Adipose tissue (tissue), 3 donors: ENCODE measurements around the gene COL19A1. TPM values are rescaled to one million over a fixed set of nuclear protein-coding genes. Genes with fewer than 3 reads are reported as not detected.
"Not testable (repeated sequence)": the region's sequence is repeated elsewhere in the genome, so short reads cannot be mapped to it uniquely, and the experiment has no call there.

ENCODE experiments used
- H3K27ac ChIP-seq: one replicate; pipeline ENCODE4 v1.5.1; 2013; ENCODE audit warnings: low read depth, low read length
- WGBS, 3 donors: extraction: QIAGEN DNeasy Blood & Tissue Kit; methylation state at CpG; one replicate each; pipeline ENCODE4 v1.1.7; 2013; 5-methylcytosine and 5-hydroxymethylcytosine counted together
- polyA plus RNA-seq, 3 donors: library from polyadenylated mRNA; stranded (reverse); fragments of 200-250 nt; gene quantifications; one replicate each; pipeline ENCODE4 v1.2.3, GENCODE V29; 2013
- donor health status: healthy with polysubstance abuse.
- donor health status: Bipolar disorder and iron deficiency.
- donor health status: healthy.

Gene COL19A1
- under 1 TPM in 1 of 3 donors, not detected in 2; 0.09 TPM for polyA plus RNA-seq

GRCh38 chr6:69866351-69866769, at the start of gene COL19A1:
Gene COL19A1 (plus strand): TSS chr6:69866556. CDS start chr6:69879568, 13,012 bp downstream.
- H3K27ac ChIP-seq = no peak within 1 kb of the TSS
- WGBS, 3 donors = 1 to 5% (median 5%) methylated on average over 19 of the region's 19 CpGs

- no peak overlapping the region for H3K27ac ChIP-seq
- WGBS, 3 donors = 50 to 85% (median 52%) methylated on average over 3 of the region's 3 CpGs
Measured at GRCh38 chr6:69816569-69816968, 49.8 kb upstream of the COL19A1 start.

- H3K27ac ChIP-seq = no peak overlapping the region
Measured at GRCh38 chr6:69817358-69817757, 49.0 kb upstream of the COL19A1 start.

GRCh38 chr6:69818223-69818930, 48.0 kb upstream of the COL19A1 start:
- WGBS, 3 donors = 63 to 97% (median 92%) methylated on average over 2 of the region's 2 CpGs
- H3K27ac ChIP-seq = no peak overlapping the region

GRCh38 chr6:69819138-69819537, 47.2 kb upstream of the COL19A1 start:
- WGBS, 3 donors = 89 to 95% (median 95%) methylated on average over 4 of the region's 4 CpGs
- H3K27ac ChIP-seq = no peak overlapping the region

- 60 to 94% (median 93%) methylated on average over 1 of the region's 1 CpG for WGBS, 3 donors
Measured at GRCh38 chr6:69820018-69820417, 46.3 kb upstream of the COL19A1 start.

GRCh38 chr6:69820438-69820837, 45.9 kb upstream of the COL19A1 start:
- 49 to 91% (median 90%) methylated on average over 1 of the region's 1 CpG for WGBS, 3 donors
- no peak overlapping the region for H3K27ac ChIP-seq

More at GRCh38 chr6:69820018-69820417, 46.3 kb upstream of the COL19A1 start:
- H3K27ac ChIP-seq = no peak overlapping the region

GRCh38 chr6:69824355-69824754, 42.0 kb upstream of the COL19A1 start:
- 77 to 89% (median 80%) methylated on average over 5 of the region's 5 CpGs for WGBS, 3 donors

GRCh38 chr6:69825904-69826303, 40.5 kb upstream of the COL19A1 start:
- H3K27ac ChIP-seq = no peak overlapping the region
- 59 to 95% (median 74%) methylated on average over 1 of the region's 1 CpG for WGBS, 3 donors

More at GRCh38 chr6:69824355-69824754, 42.0 kb upstream of the COL19A1 start:
- H3K27ac ChIP-seq = not testable (repeated sequence)

- WGBS, 3 donors = 29 to 66% (median 39%) methylated on average over 2 of the region's 2 CpGs
- H3K27ac ChIP-seq = no peak overlapping the region
Measured at GRCh38 chr6:69827276-69827893, 39.0 kb upstream of the COL19A1 start.

GRCh38 chr6:69832558-69832957, 33.8 kb upstream of the COL19A1 start:
- H3K27ac ChIP-seq = no peak overlapping the region

- 8 to 10% (median 10%) methylated on average over 5 of the region's 5 CpGs for WGBS, 3 donors
- H3K27ac ChIP-seq = no peak overlapping the region
Measured at GRCh38 chr6:69835414-69836179, 30.8 kb upstream of the COL19A1 start.

GRCh38 chr6:69841862-69842261, 24.5 kb upstream of the COL19A1 start:
- WGBS, 3 donors = 75 to 91% (median 81%) methylated on average over 1 of the region's 1 CpG

GRCh38 chr6:69843189-69843588, 23.2 kb upstream of the COL19A1 start:
- WGBS, 3 donors = 75 to 95% (median 75%) methylated on average over 1 of the region's 1 CpG
- H3K27ac ChIP-seq = no peak overlapping the region

More at GRCh38 chr6:69841862-69842261, 24.5 kb upstream of the COL19A1 start:
- H3K27ac ChIP-seq = no peak overlapping the region

- no peak overlapping the region for H3K27ac ChIP-seq
- WGBS, 3 donors = 81 to 83% (median 82%) methylated on average over 2 of the region's 2 CpGs
Measured at GRCh38 chr6:69846312-69846711, 20.0 kb upstream of the COL19A1 start.

- 35 to 70% (median 60%) methylated on average over 2 of the region's 2 CpGs for WGBS, 3 donors
- no peak overlapping the region for H3K27ac ChIP-seq
Measured at GRCh38 chr6:69846770-69847491, 19.4 kb upstream of the COL19A1 start.

GRCh38 chr6:69847492-69847788, 18.9 kb upstream of the COL19A1 start:
- 64 to 69% (median 65%) methylated on average over 1 of the region's 1 CpG for WGBS, 3 donors
- no peak overlapping the region for H3K27ac ChIP-seq

GRCh38 chr6:69848552-69848951, 17.8 kb upstream of the COL19A1 start:
- 84 to 89% (median 88%) methylated on average over 4 of the region's 4 CpGs for WGBS, 3 donors
- H3K27ac ChIP-seq = no peak overlapping the region

- no peak overlapping the region for H3K27ac ChIP-seq
- WGBS, 3 donors = 29 to 38% (median 36%) methylated on average over 1 of the region's 1 CpG
Measured at GRCh38 chr6:69852706-69853105, 13.7 kb upstream of the COL19A1 start.
